Stomach (tissue), 4 donors: ENCODE data around the gene ARRDC2.

Source experiments
- CTCF ChIP-seq, 7 experiments: fragments of 450-650 bp in 4 of 7; fragments of 200-600 bp in 3 of 7; sonication (generic) in 3 of 7; IDR thresholded peaks; one replicate each; pipeline ENCODE4 v1.5.1; 2016 to 2019; ENCODE audit warnings: antibody characterized with exemption in 7 of 7, control low read depth in 2 of 7, mild to moderate bottlenecking in 1 of 7
- EP300 ChIP-seq: sonication (generic); formaldehyde crosslinking; IDR thresholded peaks from one replicate; pipeline ENCODE4 v1.6.1; 2017; ENCODE audit warnings: antibody characterized with exemption
- POLR2A ChIP-seq, 4 donors: fragments of 450-650 bp; IDR thresholded peaks; one replicate each; pipeline ENCODE4 v1.6.1; 2016; ENCODE audit warnings: antibody characterized with exemption in 4 of 4, control low read depth in 2 of 4, mild to moderate bottlenecking in 1 of 4, moderate library complexity in 1 of 4

- TF ChIP-seq CTCF (IDR thresholded peaks at IDR 0.05) (no peak), POLR2A (IDR thresholded peaks at IDR 0.05) (no peak), EP300 (no peak)
Observed at GRCh38 chr19:18013210-18014111, 5.5 kb downstream of the ARRDC2 start.
